DOHH2 (cell line): ENCODE measurements around the gene AUTS2.

Experiments
- EZH2phosphoT487 ChIP-seq: fragments of 200-600 bp; sonication (generic); IDR thresholded peaks from 2 replicates; pipeline ENCODE4 v1.6.1; 2017; ENCODE audit warnings: borderline replicate concordance, mild to moderate bottlenecking, antibody characterized with exemption, low read length, moderate library complexity, mixed read lengths
- TF ChIP-seq, protein P1 (sequence below): fragments of 200-600 bp; sonication (generic); IDR thresholded peaks from one replicate; pipeline ENCODE4 v1.5.1; 2014; ENCODE audit warnings: antibody characterized with exemption, mild to moderate bottlenecking, low read depth, low read length; ENCODE audit not compliant: poor library complexity, severe bottlenecking

DNA sequence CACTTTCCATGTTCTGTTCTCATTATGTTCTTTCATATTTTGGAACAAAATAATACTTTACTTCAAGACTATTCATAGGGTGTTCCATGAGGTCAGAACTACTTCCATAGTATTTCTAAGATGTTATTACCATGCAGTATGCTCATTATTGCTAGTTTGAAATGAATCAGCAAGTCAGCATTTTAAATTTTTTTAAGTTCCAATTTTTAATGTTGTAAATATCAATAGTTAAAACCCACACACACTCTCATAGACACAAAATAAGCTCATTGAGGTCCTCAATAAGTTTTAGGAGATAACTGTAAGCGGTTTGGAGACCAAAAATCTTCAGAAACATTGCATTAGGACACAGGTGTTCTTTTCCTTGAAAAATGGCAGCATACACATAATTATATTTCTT, 550.7 kb downstream of the AUTS2 start:
- TF ChIP-seq, protein P1, sequence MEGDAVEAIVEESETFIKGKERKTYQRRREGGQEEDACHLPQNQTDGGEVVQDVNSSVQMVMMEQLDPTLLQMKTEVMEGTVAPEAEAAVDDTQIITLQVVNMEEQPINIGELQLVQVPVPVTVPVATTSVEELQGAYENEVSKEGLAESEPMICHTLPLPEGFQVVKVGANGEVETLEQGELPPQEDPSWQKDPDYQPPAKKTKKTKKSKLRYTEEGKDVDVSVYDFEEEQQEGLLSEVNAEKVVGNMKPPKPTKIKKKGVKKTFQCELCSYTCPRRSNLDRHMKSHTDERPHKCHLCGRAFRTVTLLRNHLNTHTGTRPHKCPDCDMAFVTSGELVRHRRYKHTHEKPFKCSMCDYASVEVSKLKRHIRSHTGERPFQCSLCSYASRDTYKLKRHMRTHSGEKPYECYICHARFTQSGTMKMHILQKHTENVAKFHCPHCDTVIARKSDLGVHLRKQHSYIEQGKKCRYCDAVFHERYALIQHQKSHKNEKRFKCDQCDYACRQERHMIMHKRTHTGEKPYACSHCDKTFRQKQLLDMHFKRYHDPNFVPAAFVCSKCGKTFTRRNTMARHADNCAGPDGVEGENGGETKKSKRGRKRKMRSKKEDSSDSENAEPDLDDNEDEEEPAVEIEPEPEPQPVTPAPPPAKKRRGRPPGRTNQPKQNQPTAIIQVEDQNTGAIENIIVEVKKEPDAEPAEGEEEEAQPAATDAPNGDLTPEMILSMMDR: no peak
- no peak for TF ChIP-seq EZH2phosphoT487
